Kidney (tissue), 14 donors: ENCODE measurements around the gene SKI. TPM values are rescaled to one million over a fixed set of nuclear protein-coding genes. Genes with fewer than 3 reads are reported as not detected.

Source experiments
- DNase-seq, 5 donors: peaks; one replicate each; pipeline ENCODE4 v3.0.0-alpha.2; 2013 to 2020
- FAIRE-seq: peaks from 2 replicates; lab custom pipeline; 2012; peaks lifted over from hg19 to GRCh38; lab: Jason Lieb, UNC
- H3K27ac ChIP-seq, 2 donors: one replicate each; pipeline ENCODE4 v1.7.0; 2013; ENCODE audit warnings: low read depth in 2 of 2, low read length in 2 of 2, inconsistent platforms in 1 of 2
- H3K27me3 ChIP-seq: one replicate; pipeline ENCODE4 v1.7.1; 2013; ENCODE audit warnings: low read length, inconsistent platforms; ENCODE audit not compliant: control insufficient read depth, insufficient read depth
- H3K36me3 ChIP-seq, 3 donors: one replicate each; pipeline versions ENCODE4 v1.7.0 to v1.7.1; 2013; ENCODE audit warnings: low read length in 3 of 3, control low read depth in 1 of 3, inconsistent platforms in 1 of 3; ENCODE audit not compliant: insufficient read depth in 3 of 3, control insufficient read depth in 2 of 3
- H3K4me1 ChIP-seq, 3 donors: one replicate each; pipeline versions ENCODE4 v1.7.0 to v1.7.1; 2013; ENCODE audit warnings: low read length in 3 of 3, inconsistent platforms in 1 of 3, low read depth in 1 of 3; ENCODE audit not compliant: control insufficient read depth in 2 of 3, insufficient read depth in 2 of 3
- H3K4me3 ChIP-seq, 3 donors: one replicate each; pipeline versions ENCODE4 v1.7.0 to v1.8.1; 2013; ENCODE audit warnings: low read length in 3 of 3, control low read depth in 1 of 3, inconsistent platforms in 1 of 3
- H3K9ac ChIP-seq, 3 donors: one replicate each; pipeline versions ENCODE4 v1.7.0 to v1.7.1; 2013; ENCODE audit warnings: low read length in 3 of 3, control low read depth in 1 of 3, inconsistent platforms in 1 of 3
- H3K9me3 ChIP-seq, 3 donors: one replicate each; pipeline versions ENCODE4 v1.7.0 to v1.7.1; 2013; ENCODE audit warnings: low read length in 3 of 3, control low read depth in 1 of 3, inconsistent platforms in 1 of 3; ENCODE audit not compliant: control insufficient read depth in 2 of 3, insufficient read depth in 1 of 3
- CTCF ChIP-seq: IDR thresholded peaks from 3 replicates; pipeline ENCODE4 v1.5.1; 2012; ENCODE audit warnings: mild to moderate bottlenecking, moderate library complexity, borderline replicate concordance; ENCODE audit not compliant: insufficient read depth; ENCODE audit errors: extremely low read depth
- intact Hi-C: fragments of 100-400 bp; cut with DNase I; formaldehyde crosslinking; loops from one replicate; pipeline ENCODE4 v1.11.1; 2022
- polyA plus RNA-seq: library from polyadenylated mRNA; stranded (reverse); fragments of 350-450 nt; fragmentation: Illumina TruSeq; extraction: RNeasy Lipid Tissue Mini Kit (QIAGEN cat#74804); gene quantifications from one replicate; pipeline ENCODE4 v1.2.3, GENCODE V29; 2014; ENCODE audit warnings: low read depth, low replicate concordance; ENCODE audit not compliant: insufficient read depth
- total RNA-seq: library from RNA; stranded (reverse); fragmentation: NEBNext Ultra II Directional; extraction: Animal tissue kit (Norgen Biotek cat#: 25700); gene quantifications from one replicate; pipeline ENCODE4 v1.2.1, GENCODE V29; 2021
- donor health status: control.
- donor health status: control.
- donor health status: control.
- donor health status: control.
- donor health status: control.
- donor health status: DM: yes; HTN: yes; CAD: no.
- donor health status: Normal renal cell carcinoma (clear cell type).

The SKI gene
- total and polyA plus RNA-seq, 2 donors from 2014 or later, result 9.2 to 78.6 TPM

DNA sequence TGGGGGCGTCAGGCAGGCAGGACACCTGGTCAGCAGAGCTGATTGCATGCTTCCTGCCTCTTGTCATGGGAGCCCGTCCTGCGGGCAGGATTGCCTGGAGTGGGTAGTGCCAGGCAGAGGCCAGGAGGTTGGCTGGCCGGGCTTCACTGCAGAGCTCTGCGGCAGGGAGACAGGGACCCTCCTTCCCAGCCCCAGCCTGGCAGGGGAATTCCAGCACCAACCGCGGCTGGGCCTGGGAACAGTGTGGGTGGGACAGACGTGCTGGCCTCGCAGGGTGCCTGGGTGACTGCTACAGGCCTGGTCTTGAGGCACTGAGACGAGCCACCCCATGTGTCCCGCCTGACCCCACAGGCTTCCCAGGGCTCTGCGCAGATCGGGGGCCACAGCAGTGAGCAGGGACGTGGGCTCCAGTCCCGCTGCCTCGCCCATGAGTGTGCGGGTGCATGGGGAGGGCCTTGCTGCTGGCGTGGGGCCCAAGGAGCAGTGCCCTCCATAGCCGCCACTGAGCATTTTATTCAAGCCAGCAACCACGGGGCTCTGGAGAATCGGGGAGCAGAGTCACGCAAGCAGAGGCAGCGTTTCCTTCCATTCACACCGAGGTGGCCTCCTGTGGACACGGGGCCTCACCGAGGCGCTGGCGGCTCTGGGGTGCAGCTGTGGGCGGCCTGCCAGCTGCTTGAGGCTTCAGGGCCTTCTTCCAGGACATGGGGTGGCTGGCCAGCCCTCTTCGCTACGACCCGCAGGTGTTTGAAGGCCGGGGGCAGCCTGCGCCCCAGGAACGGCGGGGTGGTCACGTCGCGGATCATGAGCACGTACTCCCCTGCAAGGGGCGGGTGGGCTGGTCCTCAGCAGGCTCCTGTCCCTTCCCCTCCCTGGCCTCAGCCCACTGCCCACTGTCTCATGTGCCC lies 92.9 kb downstream of the SKI start:
- no peak for FAIRE-seq

GRCh38 chr1:2322065-2322571 lies 94.0 kb downstream of the SKI start:
- peak; percentile 95 to 97 (median 96) for DNase-seq
- peaks cover 0 to 26% (median 0%) of the 10 kb centered on the region in 3 donors for H3K4me1 ChIP-seq
- no peak for FAIRE-seq
- intact Hi-C loops, result no loop called here
- H3K36me3 ChIP-seq, result no peaks in the 10 kb centered on the region
- no peaks in the 10 kb centered on the region for H3K9me3 ChIP-seq
- no peak for TF ChIP-seq CTCF
- H3K4me3 ChIP-seq, result no peak overlapping the region
- H3K27ac ChIP-seq, result peak overlapping the region; percentile 77 to 86
- H3K27me3 ChIP-seq, result no peaks in the 10 kb centered on the region
- H3K9ac ChIP-seq, result peak overlapping the region in 1 of 3 donors; percentile 46

More for the DNA sequence above, 92.9 kb downstream of the SKI start:
- no peak for TF ChIP-seq CTCF
- intact Hi-C loops, result no loop called here
- no peak overlapping the region for H3K4me3 ChIP-seq
- no peak overlapping the region for H3K9ac ChIP-seq
- peaks cover 0 to 26% (median 0%) of the 10 kb centered on the region in 3 donors for H3K4me1 ChIP-seq
- H3K36me3 ChIP-seq, result no peaks in the 10 kb centered on the region
- H3K9me3 ChIP-seq, result no peaks in the 10 kb centered on the region
- peak overlapping the region in 1 of 2 donors; percentile 41 for H3K27ac ChIP-seq
- DNase-seq, result peak in 2 of 5 donors; percentile 14 to 76
- H3K27me3 ChIP-seq, result no peaks in the 10 kb centered on the region

DNA sequence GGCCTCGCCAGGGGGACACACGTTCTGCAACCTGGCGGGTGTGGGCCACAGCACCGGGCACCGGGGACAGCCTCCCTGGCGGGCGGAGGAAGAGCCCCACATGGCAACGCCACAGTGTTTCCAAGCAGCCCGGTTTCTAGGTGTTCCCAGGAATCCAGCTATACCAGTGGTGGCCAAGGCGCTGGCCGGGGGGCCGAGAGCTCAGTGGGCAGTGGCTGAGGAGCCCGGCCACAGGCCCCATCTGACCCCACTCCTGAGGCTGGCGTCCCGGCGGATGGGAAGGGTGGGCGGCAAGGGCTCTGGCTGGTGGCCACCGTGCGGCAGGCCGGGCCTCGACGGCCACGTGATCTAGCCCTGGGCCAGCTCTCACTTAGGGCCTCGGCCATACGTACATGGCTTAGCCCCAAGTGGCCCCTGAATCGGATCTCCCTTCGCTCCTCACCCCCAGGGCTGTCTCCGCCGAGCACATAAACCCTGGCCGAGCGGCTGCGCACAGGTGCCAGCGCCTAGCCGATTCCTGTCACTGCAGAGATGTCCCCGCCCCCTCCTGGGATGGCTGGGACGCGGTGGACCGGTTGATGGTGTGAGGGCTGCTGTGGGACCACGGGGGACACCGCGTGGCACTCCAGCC lies 94.6 kb downstream of the SKI start:
- FAIRE-seq, result no peak
- H3K9ac ChIP-seq, result peak overlapping the region in 1 of 3 donors; percentile 46
- no peaks in the 10 kb centered on the region for H3K27me3 ChIP-seq
- intact Hi-C loops, result no loop called here
- no peaks in the 10 kb centered on the region for H3K9me3 ChIP-seq
- H3K4me3 ChIP-seq, result no peak overlapping the region
- H3K4me1 ChIP-seq, result peaks cover 0 to 26% (median 0%) of the 10 kb centered on the region in 3 donors
- TF ChIP-seq CTCF, result no peak
- DNase-seq, result peak in 2 of 5 donors; percentile 83 to 85
- H3K36me3 ChIP-seq, result no peaks in the 10 kb centered on the region
- peak overlapping the region; percentile 77 to 86 for H3K27ac ChIP-seq
